Activated CD4-positive, alpha-beta T cell treated with anti-CD3 and anti-CD28 coated beads, Interleukin-2, amount 10 ng/mL, durations not matched to agents 7 days and 5 days (primary cell): Measurements from ENCODE around the gene IFIT2. TPM values are rescaled to one million over a fixed set of nuclear protein-coding genes. Genes with fewer than 3 reads are reported as not detected.
"Not testable (repeated sequence)": the region's sequence is repeated elsewhere in the genome, so short reads cannot be mapped to it uniquely, and the experiment has no call there.

ENCODE experiments used
- CTCF ChIA-PET: fragments of 350-600 bp; sonication (Branson Sonifier 250); formaldehyde crosslinking; loops from one replicate; lab custom pipeline; 2021; ENCODE audit warnings: antibody characterized with exemption; lab: Charles Lee
- POLR2A ChIA-PET: fragments of 350-600 bp; sonication (Branson Sonifier 250); formaldehyde crosslinking; loops from one replicate; lab custom pipeline; 2021; ENCODE audit warnings: antibody characterized with exemption; lab: Charles Lee
- DNase-seq: peaks from one replicate; pipeline ENCODE4 v3.0.0-alpha.2; 2020
- H3K27ac Mint-ChIP-seq: one replicate; pipeline ENCODE4 v1.8.0; 2021; ENCODE audit warnings: mild to moderate bottlenecking, moderate library complexity, mixed read lengths
- H3K27me3 Mint-ChIP-seq: one replicate; pipeline ENCODE4 v1.8.0; 2021; ENCODE audit warnings: mixed read lengths
- H3K36me3 Mint-ChIP-seq: one replicate; pipeline ENCODE4 v1.8.0; 2021; ENCODE audit warnings: low read depth, mixed read lengths
- H3K4me1 Mint-ChIP-seq: one replicate; pipeline ENCODE4 v1.8.0; 2021; ENCODE audit warnings: mixed read lengths
- H3K4me3 Mint-ChIP-seq: one replicate; pipeline ENCODE4 v1.8.0; 2021; ENCODE audit warnings: mild to moderate bottlenecking, moderate library complexity, mixed read lengths
- H3K9me3 Mint-ChIP-seq: one replicate; pipeline ENCODE4 v1.8.0; 2021; ENCODE audit warnings: mixed read lengths
- total RNA-seq, 2 experiments: library from RNA; stranded (reverse); gene quantifications; one replicate each; pipeline ENCODE4 v1.2.3, GENCODE V29; 2021

Gene IFIT2
- total RNA-seq, 2 experiments from 2014 or later, result 9.9 to 10.2 TPM

DNA sequence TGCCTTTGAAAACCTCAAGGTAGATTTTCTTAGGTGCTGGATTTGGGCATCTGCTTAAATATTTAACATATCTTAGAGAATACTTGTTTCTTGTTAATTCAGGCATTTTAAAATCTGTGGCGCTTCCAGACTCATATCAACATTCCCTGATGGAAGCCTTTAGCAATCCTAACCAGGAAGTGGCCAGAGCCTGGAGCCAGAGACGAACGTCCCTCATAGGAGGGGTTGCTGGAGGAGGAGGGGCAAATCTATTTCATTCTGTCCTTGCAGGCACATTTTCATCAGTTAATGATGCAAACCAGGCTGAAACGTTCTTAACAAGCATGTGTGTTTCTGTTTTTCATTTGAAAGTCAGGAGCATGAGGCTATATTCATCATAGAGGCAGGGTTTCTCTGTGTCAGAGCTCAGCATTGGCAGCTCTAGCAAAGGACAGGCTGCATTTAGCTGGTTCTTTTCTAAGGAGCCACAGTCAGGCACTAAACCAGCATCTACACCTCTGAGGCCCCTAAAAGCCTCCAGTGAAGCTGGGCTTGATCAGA, 17.8 kb upstream of the IFIT2 start:
- Mint-ChIP-seq H3K27ac (no peak overlapping the region), H3K36me3 (no peaks in the 10 kb centered on the region), H3K27me3 (peaks cover 20% of the 10 kb centered on the region), H3K4me1 (no peaks in the 10 kb centered on the region), H3K4me3 (no peak overlapping the region), H3K9me3 (no peaks in the 10 kb centered on the region)
- CTCF ChIA-PET, result interaction anchor here (1.7 kb wide), 1 partner anchor 12 kb away, joined by 4 read pairs; no protein-coding TSS in a partner anchor
- no peak for DNase-seq
- POLR2A ChIA-PET, result no interaction called here

- CTCF ChIA-PET, H3K27ac Mint-ChIP-seq, H3K36me3 Mint-ChIP-seq, H3K4me1 Mint-ChIP-seq, H3K4me3 Mint-ChIP-seq, POLR2A ChIA-PET, DNase-seq, H3K9me3 Mint-ChIP-seq: not testable (repeated sequence)
- peaks cover 20% of the 10 kb centered on the region for H3K27me3 Mint-ChIP-seq
Observed at GRCh38 chr10:89284711-89285110, 17.1 kb upstream of the IFIT2 start.

DNA sequence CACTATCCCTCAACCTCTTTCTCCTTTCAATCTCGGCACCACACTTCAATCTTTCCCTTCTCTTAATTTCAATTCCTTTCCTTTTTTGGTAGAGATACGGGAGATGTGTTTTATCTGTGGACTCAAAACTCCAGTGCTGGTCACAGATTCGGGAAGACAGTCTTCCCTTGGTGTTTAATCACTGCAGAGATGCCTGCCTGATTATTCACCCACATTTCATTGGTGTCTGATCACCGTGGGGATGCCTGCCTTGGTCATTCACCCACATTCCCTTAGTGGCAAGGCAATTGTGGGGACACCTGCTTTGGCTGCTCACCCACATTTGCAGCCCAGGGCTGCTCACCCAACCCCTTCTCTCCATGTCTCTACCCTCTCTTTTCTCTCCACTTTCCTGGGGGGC, 16.5 kb upstream of the IFIT2 start:
- DNase-seq, H3K4me3 Mint-ChIP-seq, H3K36me3 Mint-ChIP-seq, H3K27ac Mint-ChIP-seq, H3K9me3 Mint-ChIP-seq, CTCF ChIA-PET, H3K4me1 Mint-ChIP-seq, POLR2A ChIA-PET: not testable (repeated sequence)
- peaks cover 20% of the 10 kb centered on the region for H3K27me3 Mint-ChIP-seq

DNA sequence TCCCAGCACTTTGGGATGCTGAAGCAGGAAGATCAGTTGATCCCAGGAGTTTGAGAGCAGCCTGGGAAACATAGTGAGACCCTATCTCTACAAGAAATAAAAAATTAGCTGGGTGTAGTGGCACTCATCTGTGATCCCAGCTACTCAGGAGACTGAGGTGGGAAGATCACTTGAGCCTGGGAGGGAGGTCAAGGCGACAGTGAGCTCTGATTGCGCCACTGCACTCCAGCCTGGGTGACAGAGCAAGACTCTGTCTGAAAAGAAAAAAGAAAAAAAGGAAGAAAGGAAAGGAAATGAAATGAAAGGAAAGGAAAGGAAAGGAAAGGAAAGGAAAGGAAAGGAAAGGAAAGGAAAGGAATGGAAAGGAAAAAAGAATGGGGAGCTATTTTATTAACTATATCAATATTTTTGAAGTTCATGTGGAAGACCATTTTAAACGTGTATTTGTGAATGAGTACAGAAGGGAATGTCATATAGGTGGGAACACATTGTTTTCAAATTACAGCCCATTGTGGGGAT, 7.1 kb upstream of the IFIT2 start:
- CTCF ChIA-PET, result interaction anchor here (0.6 kb wide), 2 partner anchors 69 to 540 kb away, joined by 3 to 4 read pairs; no protein-coding TSS in a partner anchor
- Mint-ChIP-seq H3K4me1 (peaks cover 37% of the 10 kb centered on the region), H3K4me3 (no peak overlapping the region), H3K36me3 (peaks cover 14% of the 10 kb centered on the region), H3K27me3 (peaks cover 6% of the 10 kb centered on the region), H3K9me3 (peaks cover 10% of the 10 kb centered on the region), H3K27ac (no peak overlapping the region)
- POLR2A ChIA-PET, result no interaction called here
- DNase-seq, result no peak

GRCh38 chr10:89295597-89295996, 6.2 kb upstream of the IFIT2 start:
- Mint-ChIP-seq H3K9me3 (peaks cover 10% of the 10 kb centered on the region), H3K36me3 (peaks cover 14% of the 10 kb centered on the region), H3K4me1 (peaks cover 38% of the 10 kb centered on the region), H3K4me3 (no peak overlapping the region), H3K27ac (peak overlapping the region; percentile 76), H3K27me3 (peaks cover 6% of the 10 kb centered on the region)
- ChIA-PET POLR2A (interaction anchor here (0.6 kb wide), 1 partner anchor 37 kb away, joined by 3 read pairs; no protein-coding TSS in a partner anchor), CTCF (no interaction called here)
- DNase-seq, result no peak

- POLR2A ChIA-PET, result no interaction called here
- Mint-ChIP-seq H3K9me3 (peaks cover 10% of the 10 kb centered on the region), H3K4me1 (peaks cover 43% of the 10 kb centered on the region), H3K36me3 (peaks cover 14% of the 10 kb centered on the region), H3K27ac (peak overlapping the region; percentile 31), H3K27me3 (peaks cover 6% of the 10 kb centered on the region), H3K4me3 (no peak overlapping the region)
- no peak for DNase-seq
- CTCF ChIA-PET, result no interaction called here
Observed at GRCh38 chr10:89296220-89296648, 5.6 kb upstream of the IFIT2 start.

DNA sequence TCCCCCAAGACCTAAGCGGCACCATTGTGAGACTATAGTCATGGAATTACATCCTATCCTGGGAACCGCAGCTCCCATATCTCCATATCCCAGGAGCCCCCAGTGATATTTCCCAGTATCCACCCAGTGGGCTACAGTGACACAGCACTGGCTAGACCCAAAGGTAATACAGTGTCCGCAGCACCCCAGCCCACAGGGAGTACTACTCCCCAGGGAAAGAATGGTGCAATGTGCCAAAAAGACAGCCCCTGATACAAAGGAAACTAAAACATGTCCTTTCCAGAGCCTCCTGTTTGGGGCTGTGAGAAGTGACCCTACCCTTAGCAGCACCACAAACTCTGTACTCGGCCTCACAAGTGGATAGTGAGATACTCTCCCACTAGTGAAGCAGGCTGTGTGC, 4.5 kb upstream of the IFIT2 start:
- H3K9me3 Mint-ChIP-seq, result peaks cover 10% of the 10 kb centered on the region
- peaks cover 4% of the 10 kb centered on the region for H3K27me3 Mint-ChIP-seq
- H3K36me3 Mint-ChIP-seq, result peaks cover 14% of the 10 kb centered on the region
- H3K27ac Mint-ChIP-seq, result no peak overlapping the region
- no peak for DNase-seq
- ChIA-PET CTCF (interaction anchor here (0.6 to 0.9 kb wide), 2 partner anchors 9 to 91 kb away, joined by 3 to 4 read pairs; no protein-coding TSS in a partner anchor), POLR2A (no interaction called here)
- H3K4me3 Mint-ChIP-seq, result no peak overlapping the region
- H3K4me1 Mint-ChIP-seq, result peaks cover 49% of the 10 kb centered on the region

DNA sequence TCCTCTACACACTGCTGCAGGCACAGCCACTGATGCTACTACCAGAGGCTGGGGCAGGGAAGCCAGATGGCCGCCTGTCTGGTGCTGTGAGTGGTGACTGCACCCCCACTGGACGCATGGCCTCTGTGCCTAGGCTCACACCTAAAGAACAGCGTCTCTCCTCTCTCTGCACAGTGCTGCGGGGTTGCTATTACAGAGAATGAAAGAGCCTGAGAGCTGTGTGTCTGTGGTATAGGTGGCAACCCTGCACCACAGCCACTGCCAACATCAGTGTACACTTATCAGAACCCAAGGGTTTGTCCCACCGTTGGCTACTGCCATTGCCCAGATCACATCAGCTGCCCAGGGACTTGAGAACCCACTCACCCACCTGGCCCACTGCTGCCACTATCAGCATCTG, 4.1 kb upstream of the IFIT2 start:
- no peak overlapping the region for H3K27ac Mint-ChIP-seq
- H3K4me3 Mint-ChIP-seq, result no peak overlapping the region
- H3K9me3 Mint-ChIP-seq, result peaks cover 10% of the 10 kb centered on the region
- no peak for DNase-seq
- peaks cover 14% of the 10 kb centered on the region for H3K36me3 Mint-ChIP-seq
- ChIA-PET CTCF (interaction anchor here (0.6 to 0.9 kb wide), 2 partner anchors 9 to 91 kb away, joined by 3 to 4 read pairs; no protein-coding TSS in a partner anchor), POLR2A (no interaction called here)
- peaks cover 53% of the 10 kb centered on the region for H3K4me1 Mint-ChIP-seq
- peaks cover 4% of the 10 kb centered on the region for H3K27me3 Mint-ChIP-seq

DNA sequence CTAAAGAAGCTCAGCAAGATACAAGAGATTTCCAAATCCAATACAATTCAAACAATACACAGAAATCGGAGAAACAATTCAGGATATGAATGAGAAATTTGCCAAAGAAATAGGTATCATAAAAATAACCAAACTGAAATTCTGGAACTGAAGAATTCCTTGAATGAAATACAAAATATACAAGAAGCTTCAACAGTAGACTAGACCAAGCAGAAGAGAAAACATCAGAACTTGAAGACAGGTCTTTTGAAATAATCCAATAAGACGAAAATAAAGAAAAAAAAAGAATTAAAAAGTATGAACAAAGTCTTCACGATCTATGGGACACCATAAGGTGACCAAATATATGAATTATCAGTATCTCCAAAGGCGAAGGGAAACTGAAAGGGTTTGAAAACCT, 2.8 kb upstream of the IFIT2 start:
- peaks cover 2% of the 10 kb centered on the region for H3K27me3 Mint-ChIP-seq
- CTCF ChIA-PET, result no interaction called here
- no peak for DNase-seq
- no peak overlapping the region for H3K4me3 Mint-ChIP-seq
- H3K4me1 Mint-ChIP-seq, result peaks cover 60% of the 10 kb centered on the region
- POLR2A ChIA-PET, result no interaction called here
- peaks cover 17% of the 10 kb centered on the region for H3K36me3 Mint-ChIP-seq
- H3K9me3 Mint-ChIP-seq, result peaks cover 10% of the 10 kb centered on the region
- no peak overlapping the region for H3K27ac Mint-ChIP-seq

GRCh38 chr10:89301232-89301631, 614 bp upstream of the IFIT2 start:
- Mint-ChIP-seq H3K27ac (peak overlapping the region; percentile 97), H3K27me3 (peaks cover 2% of the 10 kb centered on the region), H3K9me3 (peaks cover 10% of the 10 kb centered on the region), H3K4me3 (peak overlapping the region; percentile 95), H3K4me1 (peaks cover 46% of the 10 kb centered on the region), H3K36me3 (peaks cover 38% of the 10 kb centered on the region)
- CTCF ChIA-PET, result interaction anchor here (1.4 kb wide), 1 partner anchor 103 kb away, joined by 3 read pairs; no protein-coding TSS in a partner anchor
- DNase-seq, result no peak
- POLR2A ChIA-PET, result interaction anchor here (0.6 to 1.3 kb wide), 5 partner anchors 26 to 112 kb away, joined by 3 to 5 read pairs (median 5); partner anchors contain the start of genes IFIT1 and IFIT3

- peaks cover 2% of the 10 kb centered on the region for H3K27me3 Mint-ChIP-seq
- DNase-seq, result no peak
- peak overlapping the region; percentile 97 for H3K27ac Mint-ChIP-seq
- H3K4me3 Mint-ChIP-seq, result peak overlapping the region; percentile 95
- H3K4me1 Mint-ChIP-seq, result peaks cover 38% of the 10 kb centered on the region
- peaks cover 52% of the 10 kb centered on the region for H3K36me3 Mint-ChIP-seq
- peaks cover 12% of the 10 kb centered on the region for H3K9me3 Mint-ChIP-seq
- ChIA-PET CTCF (interaction anchor here (0.7 to 1.6 kb wide), 2 partner anchors 67 to 284 kb away, joined by 3 to 4 read pairs; no protein-coding TSS in a partner anchor), POLR2A (interaction anchor here (0.6 to 1.3 kb wide), 4 partner anchors 29 to 111 kb away, joined by 3 to 4 read pairs (median 3); partner anchors contain the start of gene IFIT1)
Observed at GRCh38 chr10:89302625-89303024, 779 bp downstream of the IFIT2 start.

GRCh38 chr10:89303161-89303560, 1.3 kb downstream of the IFIT2 start:
- DNase-seq, result no peak
- Mint-ChIP-seq H3K4me3 (peak overlapping the region; percentile 95), H3K27ac (peak overlapping the region; percentile 97), H3K9me3 (peaks cover 15% of the 10 kb centered on the region), H3K4me1 (peaks cover 38% of the 10 kb centered on the region), H3K36me3 (peaks cover 56% of the 10 kb centered on the region), H3K27me3 (peaks cover 2% of the 10 kb centered on the region)
- POLR2A ChIA-PET, result no interaction called here
- CTCF ChIA-PET, result interaction anchor here (1.1 to 1.9 kb wide), 3 partner anchors 25 to 115 kb away, joined by 4 to 8 read pairs (median 4); partner anchors contain the start of gene IFIT3

DNA sequence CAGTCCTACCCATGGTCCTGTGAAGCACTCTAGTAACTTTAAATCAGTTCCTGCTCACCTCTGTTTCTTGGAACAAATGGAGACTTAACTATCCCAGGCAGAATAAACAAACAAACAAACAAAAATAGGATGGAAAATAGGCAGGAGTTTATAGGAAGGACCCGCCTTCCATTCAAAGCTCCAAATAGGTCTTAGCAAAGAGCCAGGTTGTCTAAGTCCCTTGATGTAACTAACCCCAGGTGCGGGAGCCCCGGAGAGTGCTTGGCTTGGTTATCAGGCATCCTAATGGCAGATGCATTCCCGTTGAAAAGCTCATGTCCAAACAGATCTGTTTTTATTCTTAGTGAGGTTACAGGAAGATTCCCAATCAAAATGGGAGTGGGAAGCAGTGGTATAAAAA, 2.2 kb downstream of the IFIT2 start:
- DNase-seq, result no peak
- H3K27ac Mint-ChIP-seq, result no peak overlapping the region
- H3K4me1 Mint-ChIP-seq, result peaks cover 35% of the 10 kb centered on the region
- H3K9me3 Mint-ChIP-seq, result peaks cover 12% of the 10 kb centered on the region
- ChIA-PET CTCF (interaction anchor here (1.0 to 1.9 kb wide), 4 partner anchors 9 to 114 kb away, joined by 3 to 8 read pairs (median 4); partner anchors contain the start of gene IFIT3), POLR2A (no interaction called here)
- peaks cover 57% of the 10 kb centered on the region for H3K36me3 Mint-ChIP-seq
- H3K27me3 Mint-ChIP-seq, result no peaks in the 10 kb centered on the region
- H3K4me3 Mint-ChIP-seq, result peak overlapping the region; percentile 95
